HEK293 (cell line): ENCODE data around the gene HECTD2.
"Not testable (repeated sequence)": the region's sequence is repeated elsewhere in the genome, so short reads cannot be mapped to it uniquely, and the experiment has no call there.

ENCODE experiments used
- GLI4 ChIP-seq: fragments of 450-650 bp; formaldehyde crosslinking; IDR thresholded peaks from 2 replicates; pipeline ENCODE4 v1.5.1; 2016; ENCODE audit warnings: missing biosample characterization, missing genetic modification characterization
- MEIS1 ChIP-seq: sonication (generic); formaldehyde crosslinking; IDR thresholded peaks from 2 replicates; pipeline ENCODE4 v1.8.1; 2022; ENCODE audit warnings: missing genetic modification reagents, mild to moderate bottlenecking, borderline replicate concordance
- OVOL3 ChIP-seq: fragments of 450-650 bp; formaldehyde crosslinking; IDR thresholded peaks from 2 replicates; pipeline ENCODE4 v1.5.1; 2016; ENCODE audit warnings: missing biosample characterization, missing genetic modification characterization
- SP2 ChIP-seq: fragments of 450-650 bp; formaldehyde crosslinking; IDR thresholded peaks from 2 replicates; pipeline ENCODE4 v1.5.1; 2016; ENCODE audit warnings: missing biosample characterization, missing genetic modification characterization
- ZBTB20 ChIP-seq: fragments of 450-650 bp; formaldehyde crosslinking; IDR thresholded peaks from 2 replicates; pipeline ENCODE4 v1.5.1; 2016; ENCODE audit warnings: missing biosample characterization, missing genetic modification characterization
- ZNF23 ChIP-seq: fragments of 450-650 bp; formaldehyde crosslinking; IDR thresholded peaks from 2 replicates; pipeline ENCODE4 v1.5.1; 2016; ENCODE audit warnings: missing biosample characterization, missing genetic modification characterization, borderline replicate concordance
- ZNF24 ChIP-seq: fragments of 450-650 bp; formaldehyde crosslinking; IDR thresholded peaks from 2 replicates; pipeline ENCODE4 v1.5.1; 2016; ENCODE audit warnings: missing biosample characterization, missing genetic modification characterization
- ZNF830 ChIP-seq: fragments of 450-650 bp; IDR thresholded peaks from 2 replicates; pipeline ENCODE4 v1.5.0; 2018; ENCODE audit warnings: missing biosample characterization, missing genetic modification characterization, low read depth, mild to moderate bottlenecking, moderate library complexity
- TF ChIP-seq, protein P1 (sequence below): fragments of 450-650 bp; IDR thresholded peaks from 2 replicates; pipeline ENCODE4 v1.5.1; 2018; ENCODE audit warnings: missing biosample characterization, missing genetic modification characterization
- TF ChIP-seq, protein P2 (sequence below): fragments of 450-650 bp; formaldehyde crosslinking; IDR thresholded peaks from 2 replicates; pipeline ENCODE4 v1.5.1; 2016; ENCODE audit warnings: missing biosample characterization, missing genetic modification characterization
- TF ChIP-seq, protein P3 (sequence below): fragments of 450-650 bp; formaldehyde crosslinking; optimal IDR thresholded peaks from 2 replicates; pipeline ENCODE3; 2016; ENCODE audit warnings: missing biosample characterization, mild to moderate bottlenecking, missing genetic modification characterization

DNA sequence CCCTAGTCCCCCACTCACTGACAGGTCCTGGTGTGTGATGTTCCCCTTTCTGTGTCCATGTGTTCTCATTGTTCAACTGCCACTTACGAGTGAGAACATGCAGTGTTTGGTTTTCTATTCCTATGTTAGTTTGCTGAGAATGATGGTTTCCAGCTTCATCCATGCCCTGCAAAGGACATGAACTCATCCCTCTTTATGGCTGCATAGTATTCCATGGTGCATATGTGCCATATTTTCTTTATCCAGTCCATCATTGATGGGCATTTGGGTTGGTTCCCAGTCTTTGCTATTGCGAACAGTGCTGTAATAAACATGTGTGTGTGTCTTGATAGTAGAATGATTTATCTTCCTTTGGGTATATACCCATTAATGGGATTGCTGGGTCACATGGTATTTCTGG is 28.1 kb downstream of the HECTD2 start:
- TF ChIP-seq, protein P1, sequence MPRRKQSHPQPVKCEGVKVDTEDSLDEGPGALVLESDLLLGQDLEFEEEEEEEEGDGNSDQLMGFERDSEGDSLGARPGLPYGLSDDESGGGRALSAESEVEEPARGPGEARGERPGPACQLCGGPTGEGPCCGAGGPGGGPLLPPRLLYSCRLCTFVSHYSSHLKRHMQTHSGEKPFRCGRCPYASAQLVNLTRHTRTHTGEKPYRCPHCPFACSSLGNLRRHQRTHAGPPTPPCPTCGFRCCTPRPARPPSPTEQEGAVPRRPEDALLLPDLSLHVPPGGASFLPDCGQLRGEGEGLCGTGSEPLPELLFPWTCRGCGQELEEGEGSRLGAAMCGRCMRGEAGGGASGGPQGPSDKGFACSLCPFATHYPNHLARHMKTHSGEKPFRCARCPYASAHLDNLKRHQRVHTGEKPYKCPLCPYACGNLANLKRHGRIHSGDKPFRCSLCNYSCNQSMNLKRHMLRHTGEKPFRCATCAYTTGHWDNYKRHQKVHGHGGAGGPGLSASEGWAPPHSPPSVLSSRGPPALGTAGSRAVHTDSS (tag by site-specific recombination) = not testable (repeated sequence)
- not testable (repeated sequence) for TF ChIP-seq MEIS1 (CRISPR knock-in tag); GLI4; ZNF24 (tag by site-specific recombination); ZNF23 (tag by site-specific recombination); ZBTB20; ZNF830 (tag by site-specific recombination); SP2 (tag by site-specific recombination); OVOL3
- TF ChIP-seq, protein P2, sequence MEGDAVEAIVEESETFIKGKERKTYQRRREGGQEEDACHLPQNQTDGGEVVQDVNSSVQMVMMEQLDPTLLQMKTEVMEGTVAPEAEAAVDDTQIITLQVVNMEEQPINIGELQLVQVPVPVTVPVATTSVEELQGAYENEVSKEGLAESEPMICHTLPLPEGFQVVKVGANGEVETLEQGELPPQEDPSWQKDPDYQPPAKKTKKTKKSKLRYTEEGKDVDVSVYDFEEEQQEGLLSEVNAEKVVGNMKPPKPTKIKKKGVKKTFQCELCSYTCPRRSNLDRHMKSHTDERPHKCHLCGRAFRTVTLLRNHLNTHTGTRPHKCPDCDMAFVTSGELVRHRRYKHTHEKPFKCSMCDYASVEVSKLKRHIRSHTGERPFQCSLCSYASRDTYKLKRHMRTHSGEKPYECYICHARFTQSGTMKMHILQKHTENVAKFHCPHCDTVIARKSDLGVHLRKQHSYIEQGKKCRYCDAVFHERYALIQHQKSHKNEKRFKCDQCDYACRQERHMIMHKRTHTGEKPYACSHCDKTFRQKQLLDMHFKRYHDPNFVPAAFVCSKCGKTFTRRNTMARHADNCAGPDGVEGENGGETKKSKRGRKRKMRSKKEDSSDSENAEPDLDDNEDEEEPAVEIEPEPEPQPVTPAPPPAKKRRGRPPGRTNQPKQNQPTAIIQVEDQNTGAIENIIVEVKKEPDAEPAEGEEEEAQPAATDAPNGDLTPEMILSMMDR (tag by site-specific recombination) = not testable (repeated sequence)
- TF ChIP-seq, protein P3, sequence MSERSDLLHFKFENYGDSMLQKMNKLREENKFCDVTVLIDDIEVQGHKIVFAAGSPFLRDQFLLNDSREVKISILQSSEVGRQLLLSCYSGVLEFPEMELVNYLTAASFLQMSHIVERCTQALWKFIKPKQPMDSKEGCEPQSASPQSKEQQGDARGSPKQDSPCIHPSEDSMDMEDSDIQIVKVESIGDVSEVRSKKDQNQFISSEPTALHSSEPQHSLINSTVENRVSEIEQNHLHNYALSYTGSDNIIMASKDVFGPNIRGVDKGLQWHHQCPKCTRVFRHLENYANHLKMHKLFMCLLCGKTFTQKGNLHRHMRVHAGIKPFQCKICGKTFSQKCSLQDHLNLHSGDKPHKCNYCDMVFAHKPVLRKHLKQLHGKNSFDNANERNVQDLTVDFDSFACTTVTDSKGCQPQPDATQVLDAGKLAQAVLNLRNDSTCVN (tag by site-specific recombination) = not testable (repeated sequence)
